ENCODE data around the gene OR52L1. TPM values are rescaled to one million over a fixed set of nuclear protein-coding genes. Genes with fewer than 3 reads are reported as not detected.

Gene OR52L1
- total RNA-seq (not detected), polyA plus RNA-seq (not detected)
- long read RNA-seq, donor 1 = 0 reads
- long read RNA-seq, donor 2 = 0 reads

GRCh38 chr11:5986885-5987284, at the start of gene OR52L1:
TSS of gene OR52L1 (minus strand) at chr11:5986985. CDS start at chr11:5986930, 55 bp downstream.
- no peak for DNase-seq
- no peaks in the 10 kb centered on the region for H3K4me1 ChIP-seq
- peaks cover 0 to 18% (median 0%) of the 10 kb centered on the region in 7 donors for H3K27me3 ChIP-seq (replicated peaks in 1 of 7)

GRCh38 chr11:6030708-6031405, 44.1 kb upstream of the OR52L1 start, which contains the start of gene OR56A1:
TSS of gene OR56A1 (minus strand) at chr11:6030758. CDS start at chr11:6027692, 3,066 bp downstream.
- no peak for DNase-seq
- no peaks in the 10 kb centered on the region for H3K4me1 ChIP-seq
- H3K9me3 ChIP-seq = no peaks in the 10 kb centered on the region
- peaks cover 0 to 30% (median 0%) of the 10 kb centered on the region in 7 donors for H3K27me3 ChIP-seq (replicated peaks in 1 of 7)
- WGBS, 5 donors = 68 to 89% (median 86%) methylated on average over 1 of the region's 1 CpG
- intact Hi-C loops (cut with DNase I; ENCODE audit: low total_unique reads) = no loop called here
- H3K27ac ChIP-seq = no peak within 1 kb of the TSS
- no peak for TF ChIP-seq POLR2AphosphoS5 (IDR thresholded peaks at IDR 0.05)
- no peak for TF ChIP-seq CTCF (IDR thresholded peaks at IDR 0.05 in 8 of 11, conservative IDR thresholded peaks at IDR 0.05 in 3 of 11)
- TF ChIP-seq POLR2A (IDR thresholded peaks at IDR 0.05) = no peak
- no peak within 1 kb of the TSS for H3K4me3 ChIP-seq
- no peaks in the 10 kb centered on the region for H3K36me3 ChIP-seq

More at GRCh38 chr11:5986885-5987284, at the start of gene OR52L1:
- Histone ChIP-seq H3K36me3 (no peaks in the 10 kb centered on the region), H3K27ac (no peak within 1 kb of the TSS), H3K4me3 (no peak within 1 kb of the TSS), H3K9me3 (peaks cover 0 to under 1% (median 0%) of the 10 kb centered on the region in 8 donors)
- 56 to 66% (median 61%) methylated on average over 1 of the region's 1 CpG for WGBS, 5 donors
- intact Hi-C loops (cut with DNase I; ENCODE audit: low total_unique reads) = no loop called here
- no peak for TF ChIP-seq CTCF (IDR thresholded peaks at IDR 0.05 in 8 of 11, conservative IDR thresholded peaks at IDR 0.05 in 3 of 11)
- no peak for TF ChIP-seq POLR2A (IDR thresholded peaks at IDR 0.05)
- TF ChIP-seq POLR2AphosphoS5 (IDR thresholded peaks at IDR 0.05) = no peak

- intact Hi-C loops (cut with DNase I; ENCODE audit: low total_unique reads) = no loop called here
- Histone ChIP-seq H3K4me3 (no peak overlapping the region), H3K27ac (no peak overlapping the region), H3K4me1 (no peaks in the 10 kb centered on the region), H3K27me3 (replicated peaks in 1 of 7) (peaks cover 0 to 25% (median 0%) of the 10 kb centered on the region in 7 donors), H3K9me3 (no peaks in the 10 kb centered on the region), H3K36me3 (no peaks in the 10 kb centered on the region)
- no peak for DNase-seq
- 82 to 100% (median 88%) methylated on average over 1 of the region's 1 CpG for WGBS, 5 donors
- TF ChIP-seq CTCF (IDR thresholded peaks at IDR 0.05 in 8 of 11, conservative IDR thresholded peaks at IDR 0.05 in 3 of 11) (no peak), POLR2A (IDR thresholded peaks at IDR 0.05) (no peak), POLR2AphosphoS5 (IDR thresholded peaks at IDR 0.05) (no peak)
Measured at GRCh38 chr11:6027501-6027900, 40.7 kb upstream of the OR52L1 start.

GRCh38 chr11:6025056-6025455, 38.3 kb upstream of the OR52L1 start:
- no peaks in the 10 kb centered on the region for H3K4me1 ChIP-seq
- H3K27me3 ChIP-seq (replicated peaks in 1 of 7) = peaks cover 0 to 16% (median 0%) of the 10 kb centered on the region in 7 donors
- no peak overlapping the region for H3K27ac ChIP-seq
- H3K4me3 ChIP-seq = no peak overlapping the region
- H3K36me3 ChIP-seq = no peaks in the 10 kb centered on the region
- 72 to 86% (median 82%) methylated on average over 2 of the region's 2 CpGs for WGBS, 5 donors
- DNase-seq = no peak
- intact Hi-C loops (cut with DNase I; ENCODE audit: low total_unique reads) = no loop called here
- TF ChIP-seq POLR2A (IDR thresholded peaks at IDR 0.05) (no peak), CTCF (IDR thresholded peaks at IDR 0.05 in 8 of 11, conservative IDR thresholded peaks at IDR 0.05 in 3 of 11) (no peak), POLR2AphosphoS5 (IDR thresholded peaks at IDR 0.05) (no peak)
- no peaks in the 10 kb centered on the region for H3K9me3 ChIP-seq
